SKM-1 (cell line): ENCODE measurements around the gene BRSK2.

ENCODE experiments used
- DNase-seq: peaks from one replicate; lab custom pipeline; 2025; ENCODE audit not compliant: unreplicated experiment; lab: John Stamatoyannopoulos, UW

BRSK2 gene

DNA sequence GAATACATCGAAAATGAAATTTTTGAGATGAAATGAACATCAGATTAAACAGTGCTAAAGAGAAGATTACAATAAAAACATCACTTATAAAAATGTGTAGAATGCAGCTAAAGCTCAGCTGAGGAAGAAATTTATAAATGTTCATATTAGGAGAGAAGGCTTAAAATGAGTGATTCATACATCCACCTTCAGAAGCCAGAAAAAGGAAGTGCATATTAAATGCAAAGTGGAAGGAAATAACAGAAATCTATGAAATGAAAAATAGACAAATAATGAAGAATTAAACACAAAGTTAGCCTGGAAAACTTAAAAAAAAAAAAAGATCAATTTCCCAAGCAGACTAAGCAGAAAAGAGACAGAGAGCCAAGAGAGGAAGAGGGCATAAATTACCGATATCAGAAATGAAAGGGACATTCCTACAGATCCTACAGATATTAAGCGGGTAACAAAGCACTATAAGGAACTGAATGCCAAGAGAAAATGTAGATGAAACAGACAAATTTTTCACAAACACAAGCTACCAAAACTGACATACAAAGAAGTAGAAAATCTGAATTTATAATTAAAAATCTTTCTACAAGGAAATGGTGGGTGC, 104.0 kb downstream of the BRSK2 start:
- no peak for DNase-seq

DNA sequence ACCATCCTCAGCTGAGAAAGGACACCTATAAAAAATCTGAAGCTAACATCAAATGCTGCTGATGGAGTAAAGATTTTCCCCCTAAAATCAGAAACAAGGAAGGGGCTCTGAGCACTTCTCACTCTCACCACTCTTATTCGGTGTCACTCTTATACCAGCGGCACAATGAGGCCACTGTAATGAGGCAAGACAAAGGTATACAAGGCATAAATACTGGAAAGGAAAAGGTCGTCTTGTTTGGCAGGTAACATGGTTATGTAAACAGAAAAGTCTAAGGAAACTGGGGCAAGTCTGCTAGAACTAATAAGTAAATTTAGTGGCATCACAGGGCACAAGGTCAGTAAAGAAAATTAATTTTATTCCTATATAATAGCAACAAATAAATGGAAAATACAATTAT, 104.9 kb downstream of the BRSK2 start:
- DNase-seq, result no peak

DNA sequence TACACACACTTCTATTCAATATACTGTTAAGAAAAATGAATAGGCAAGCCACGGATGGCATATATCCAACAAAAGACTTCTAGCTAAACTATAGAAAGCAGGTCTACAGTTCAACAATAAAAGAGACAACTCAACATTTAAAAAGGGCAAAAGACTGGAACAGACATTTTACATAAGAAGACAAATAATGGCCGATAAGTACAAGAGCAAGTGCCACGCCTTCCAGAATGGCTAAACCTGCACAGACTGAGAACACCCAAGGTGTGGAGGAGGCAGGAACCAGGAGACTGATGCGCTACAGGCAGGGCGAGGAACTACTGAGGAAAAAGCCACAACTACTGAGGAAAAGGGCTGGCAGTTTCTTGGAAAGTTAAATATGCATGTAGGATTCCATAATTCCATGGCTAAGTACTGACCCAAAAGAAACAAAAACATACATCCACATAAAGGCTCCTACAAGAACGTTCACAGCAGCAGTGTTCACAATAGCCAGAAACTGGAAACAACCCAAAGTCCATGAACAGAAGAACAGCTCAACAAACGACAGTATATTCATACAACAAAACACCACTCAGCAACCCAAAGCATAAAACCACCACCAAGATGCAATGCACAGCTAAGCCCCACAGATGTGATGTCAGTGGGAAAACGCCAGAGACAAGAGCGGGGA, 106.5 kb downstream of the BRSK2 start:
- no peak for DNase-seq

DNA sequence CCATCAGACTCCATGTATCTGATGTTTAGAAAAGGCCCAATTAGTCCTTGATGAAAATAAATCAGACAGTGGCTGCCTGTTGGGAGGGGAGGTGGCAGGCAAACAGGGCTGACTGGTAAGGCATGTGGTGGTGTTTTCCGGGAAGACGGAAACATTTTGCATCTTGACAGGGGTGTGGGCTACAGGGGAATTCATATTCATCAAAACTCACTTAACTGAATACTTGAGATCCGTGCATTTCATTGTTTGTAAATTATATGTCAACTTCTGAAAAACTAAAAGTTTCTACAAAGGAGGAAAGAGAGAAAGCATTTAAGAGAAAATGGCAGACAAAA, 107.0 kb downstream of the BRSK2 start:
- DNase-seq, result no peak

- DNase-seq, result no peak
Observed at GRCh38 chr11:1497600-1497999, 107.9 kb downstream of the BRSK2 start.

DNA sequence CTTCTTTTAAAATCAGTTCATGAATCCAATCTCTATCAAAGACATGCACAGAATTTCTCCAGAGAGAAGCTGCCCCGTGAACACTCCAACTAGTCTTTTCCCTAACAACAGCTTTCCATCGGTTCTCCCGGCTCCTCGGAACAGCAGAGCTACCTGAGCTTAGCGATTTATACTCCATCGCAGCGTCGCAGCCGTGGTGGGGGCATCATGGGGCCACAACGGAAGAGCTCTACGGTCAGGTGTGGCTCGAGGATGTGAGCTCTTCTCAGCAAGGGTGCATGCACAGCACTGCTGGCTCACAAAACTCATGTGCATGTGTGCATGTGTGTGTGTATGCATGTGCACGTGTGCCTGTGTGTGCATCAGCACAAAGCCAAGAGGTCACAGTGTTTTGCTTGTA, 108.5 kb downstream of the BRSK2 start:
- no peak for DNase-seq

DNA sequence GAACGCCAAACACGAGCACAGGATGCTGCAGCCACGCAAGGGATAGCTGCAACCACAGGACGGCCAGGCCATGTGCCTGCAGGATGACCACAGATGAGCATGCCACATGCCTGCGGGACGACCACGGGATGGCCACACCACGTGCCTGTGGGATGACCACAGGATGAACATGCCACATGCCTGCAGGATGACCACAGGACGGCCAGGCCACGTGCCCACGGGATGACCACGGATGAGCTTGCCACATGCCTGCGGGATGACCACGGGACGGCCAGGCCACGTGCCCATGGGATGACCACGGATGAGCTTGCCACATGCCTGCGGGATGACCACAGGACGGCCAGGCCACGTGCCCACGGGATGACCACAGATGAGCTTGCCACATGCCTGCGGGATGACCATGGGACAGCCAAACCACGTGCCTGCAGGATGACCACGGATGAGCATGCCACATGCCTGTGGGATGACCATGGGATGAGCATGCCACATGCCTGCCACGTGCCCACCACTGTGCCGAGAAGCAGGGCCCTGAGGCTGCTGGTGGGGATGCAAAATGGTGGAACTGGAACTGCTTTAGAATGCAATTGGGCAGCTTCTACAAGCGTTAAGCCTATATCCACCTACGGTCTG, 109.6 kb downstream of the BRSK2 start:
- no peak for DNase-seq

DNA sequence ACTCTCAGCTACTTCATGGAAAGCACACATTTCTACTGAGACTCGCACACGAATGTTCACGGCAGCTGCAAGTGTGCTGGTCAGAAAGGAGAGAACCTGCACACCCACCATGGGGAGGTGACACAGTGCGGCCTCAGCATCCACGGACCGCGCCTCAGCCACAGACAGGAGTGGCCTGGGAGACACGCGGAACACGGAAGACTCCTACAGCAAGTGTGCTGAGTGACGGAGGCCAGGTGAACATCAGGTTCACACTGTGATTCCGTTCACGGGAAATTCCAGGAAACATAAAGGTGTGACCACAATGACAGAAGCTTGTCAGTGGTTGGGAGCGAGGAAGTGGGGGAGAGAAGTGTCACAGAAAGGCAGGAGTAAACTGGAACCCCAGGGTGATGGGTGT, 110.2 kb downstream of the BRSK2 start:
- no peak for DNase-seq

DNA sequence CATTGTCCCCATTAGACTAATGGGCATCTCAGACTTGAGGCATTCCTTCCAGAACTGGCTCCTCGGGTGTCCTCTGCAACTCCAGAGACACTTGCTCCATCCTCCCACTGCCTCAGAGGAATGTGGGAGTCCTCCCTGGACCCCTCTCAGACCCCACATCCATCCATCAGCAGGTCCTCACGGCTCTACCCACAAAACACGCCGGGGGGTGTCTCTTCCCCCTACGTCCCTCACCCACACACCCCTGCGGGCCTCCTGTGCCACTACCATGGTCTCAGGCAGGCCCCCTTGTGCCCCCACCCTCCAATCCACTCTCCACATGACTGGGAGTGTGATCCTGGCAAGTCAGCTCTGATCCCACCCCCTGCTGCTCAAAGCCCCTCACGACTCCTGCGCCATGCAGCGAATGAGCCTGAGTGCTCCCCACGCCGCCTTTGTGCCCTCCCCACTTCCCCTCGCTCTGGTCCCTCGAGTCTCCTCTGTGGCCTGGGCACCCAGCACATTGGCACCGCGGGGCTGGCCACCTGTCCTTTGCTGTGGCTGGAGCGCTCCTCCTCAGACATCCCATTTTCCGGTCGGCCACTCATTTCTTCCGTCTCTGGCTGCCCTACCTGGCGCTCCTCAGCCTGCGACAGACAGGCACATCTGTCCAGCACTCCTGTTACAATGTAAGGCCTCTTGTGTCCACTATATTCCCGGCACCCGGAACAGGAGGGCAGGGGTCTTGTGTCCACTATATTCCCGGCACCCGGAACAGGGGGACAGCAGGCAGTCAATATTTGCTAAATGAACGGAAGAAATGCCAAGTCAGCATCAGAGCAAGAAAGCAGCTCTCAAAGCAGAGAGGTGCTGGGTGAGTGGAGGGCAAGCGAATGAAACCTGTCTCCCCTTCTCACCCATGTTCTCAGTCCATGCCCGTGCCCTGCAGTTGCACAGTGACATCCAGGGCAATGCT, 111.0 kb downstream of the BRSK2 start:
- no peak for DNase-seq

- DNase-seq, result no peak
Observed at GRCh38 chr11:1501421-1502167, 111.9 kb downstream of the BRSK2 start.

GRCh38 chr11:1502168-1502953, 112.6 kb downstream of the BRSK2 start:
- no peak for DNase-seq

- DNase-seq, result no peak
Observed at GRCh38 chr11:1502954-1503707, 113.4 kb downstream of the BRSK2 start.

- no peak for DNase-seq
Observed at GRCh38 chr11:1503708-1504104, 114.0 kb downstream of the BRSK2 start.

DNA sequence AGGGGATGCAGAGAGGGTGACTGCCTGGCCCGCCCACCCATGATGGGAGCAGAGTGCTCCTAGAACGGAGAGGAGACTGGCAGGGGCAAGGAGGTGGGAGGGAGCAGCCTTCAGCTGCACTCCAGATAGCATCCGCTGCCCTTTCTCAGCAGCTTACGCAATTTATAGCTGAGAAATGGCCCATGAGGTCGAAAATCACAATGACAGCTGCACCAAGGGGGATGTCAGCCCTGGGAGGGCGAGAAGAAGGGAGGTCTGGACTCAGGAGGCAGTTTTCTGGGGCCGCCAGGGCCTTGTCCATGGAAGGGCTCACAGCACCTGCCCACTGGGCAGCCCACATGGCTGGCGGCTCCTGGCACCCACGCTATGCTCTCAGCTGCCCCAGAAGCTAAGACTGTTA, 114.4 kb downstream of the BRSK2 start:
- DNase-seq, result no peak

DNA sequence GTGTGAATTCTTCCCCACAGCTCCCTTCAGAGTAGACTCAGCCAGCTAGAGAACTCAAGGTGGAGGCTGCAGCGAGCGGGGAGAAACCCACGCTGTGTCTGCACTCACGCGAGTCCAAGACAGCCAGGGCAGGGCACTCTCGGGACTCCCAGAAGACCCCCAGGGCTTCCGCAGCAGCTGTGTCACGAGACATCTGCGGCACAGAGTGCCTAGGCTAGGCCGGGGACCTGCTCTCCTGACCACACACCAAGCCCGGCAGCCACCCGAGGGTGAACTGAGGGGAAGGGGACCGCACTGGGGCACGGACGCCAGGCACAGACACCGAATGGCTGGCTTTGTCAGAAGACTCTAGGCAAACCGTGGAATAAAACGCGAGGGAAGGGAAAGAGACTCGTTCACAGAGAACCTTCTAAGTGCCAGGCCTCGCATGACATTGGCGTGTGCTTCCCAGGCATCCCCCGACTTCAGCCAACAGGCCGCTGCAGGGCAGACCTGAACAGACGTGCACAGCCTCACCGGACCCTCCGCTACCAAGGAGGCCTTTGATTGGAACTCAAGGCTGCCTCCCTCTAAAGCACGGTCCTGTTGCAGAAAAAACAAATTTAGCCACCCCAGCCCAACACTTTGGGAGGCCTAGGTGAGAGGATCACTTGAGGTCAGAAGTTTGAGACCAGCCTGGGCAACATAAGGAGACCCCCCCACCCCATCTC, 115.0 kb downstream of the BRSK2 start:
- no peak for DNase-seq

DNA sequence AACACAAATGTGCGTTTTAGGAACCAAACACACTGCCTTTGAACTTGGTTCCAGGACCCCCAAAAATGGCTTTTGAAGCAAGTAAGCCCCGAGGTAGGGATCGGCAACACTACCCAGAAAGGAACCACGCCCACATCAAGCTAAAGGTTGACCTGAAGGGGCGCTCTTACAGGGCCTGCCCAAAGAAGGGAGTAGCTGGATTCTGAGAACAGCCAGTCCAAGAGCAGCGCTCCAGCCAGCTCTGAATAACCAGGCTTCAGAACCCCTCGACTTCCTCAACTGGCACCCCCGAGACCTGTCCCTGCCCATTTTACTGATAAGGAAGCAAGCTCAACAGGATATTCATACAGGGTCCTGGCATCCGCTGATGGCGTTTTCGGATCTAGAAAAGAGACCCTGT, 115.7 kb downstream of the BRSK2 start:
- no peak for DNase-seq

DNA sequence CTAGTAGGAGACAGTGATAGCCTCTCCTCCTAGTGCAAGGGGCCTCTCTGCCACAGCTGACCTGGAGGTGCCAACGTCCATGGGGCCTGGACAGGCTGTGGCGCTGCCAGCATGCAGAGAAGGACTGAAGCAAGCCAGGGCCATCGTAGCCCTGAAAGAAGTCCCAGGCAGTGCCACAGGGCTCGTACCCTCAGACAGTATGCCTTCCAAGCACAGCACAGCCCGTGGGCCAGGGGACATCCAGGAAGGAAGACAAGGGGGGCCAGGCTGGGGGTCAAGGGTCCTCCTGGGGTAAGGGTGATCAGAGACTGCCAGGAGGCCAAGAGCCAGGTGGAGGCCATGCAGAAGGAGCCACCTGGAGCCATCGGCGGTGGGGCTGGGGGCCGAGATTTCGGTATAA, 117.2 kb downstream of the BRSK2 start:
- no peak for DNase-seq

DNA sequence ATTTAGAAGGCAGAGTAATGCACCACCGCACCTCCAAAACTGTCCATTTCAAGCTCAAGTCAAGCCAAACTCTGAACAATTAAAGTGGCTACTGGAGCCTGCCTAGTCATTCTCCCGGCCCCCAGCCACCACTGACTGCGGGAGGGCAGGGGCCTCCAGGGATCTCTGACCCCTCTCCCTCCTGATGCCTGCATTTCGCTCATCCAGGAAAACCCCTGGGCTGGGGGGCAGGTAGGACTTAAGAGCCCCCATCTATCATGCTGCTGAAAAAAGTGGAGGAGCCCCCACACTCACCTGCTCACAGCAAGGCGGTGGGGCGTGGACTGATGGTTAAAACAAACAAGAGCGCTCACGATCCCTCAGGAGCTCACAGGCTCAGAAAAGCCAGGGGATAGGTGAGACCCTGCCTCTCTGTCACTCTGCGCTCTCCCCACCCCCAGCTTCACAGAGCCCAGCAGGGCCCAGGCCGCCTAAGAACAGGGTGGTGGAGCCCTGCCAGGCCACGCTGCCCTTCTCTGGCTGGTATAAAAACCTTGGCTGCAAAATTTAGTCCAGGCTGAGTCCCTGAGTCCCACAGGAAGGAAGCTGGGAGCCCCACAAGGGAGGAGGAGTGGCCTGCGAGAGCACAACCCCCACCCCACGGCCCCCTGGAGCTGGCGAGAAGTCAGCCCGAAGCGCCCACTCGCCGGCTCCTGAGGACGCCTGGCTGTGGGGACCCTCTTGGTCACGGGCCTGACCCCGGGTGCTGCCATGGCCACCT, 117.8 kb downstream of the BRSK2 start:
- DNase-seq, result no peak
